ENCODE measurements around the gene FAR2.
"Not testable (repeated sequence)": the region's sequence is repeated elsewhere in the genome, so short reads cannot be mapped to it uniquely, and the experiment has no call there.

The FAR2 gene

DNA sequence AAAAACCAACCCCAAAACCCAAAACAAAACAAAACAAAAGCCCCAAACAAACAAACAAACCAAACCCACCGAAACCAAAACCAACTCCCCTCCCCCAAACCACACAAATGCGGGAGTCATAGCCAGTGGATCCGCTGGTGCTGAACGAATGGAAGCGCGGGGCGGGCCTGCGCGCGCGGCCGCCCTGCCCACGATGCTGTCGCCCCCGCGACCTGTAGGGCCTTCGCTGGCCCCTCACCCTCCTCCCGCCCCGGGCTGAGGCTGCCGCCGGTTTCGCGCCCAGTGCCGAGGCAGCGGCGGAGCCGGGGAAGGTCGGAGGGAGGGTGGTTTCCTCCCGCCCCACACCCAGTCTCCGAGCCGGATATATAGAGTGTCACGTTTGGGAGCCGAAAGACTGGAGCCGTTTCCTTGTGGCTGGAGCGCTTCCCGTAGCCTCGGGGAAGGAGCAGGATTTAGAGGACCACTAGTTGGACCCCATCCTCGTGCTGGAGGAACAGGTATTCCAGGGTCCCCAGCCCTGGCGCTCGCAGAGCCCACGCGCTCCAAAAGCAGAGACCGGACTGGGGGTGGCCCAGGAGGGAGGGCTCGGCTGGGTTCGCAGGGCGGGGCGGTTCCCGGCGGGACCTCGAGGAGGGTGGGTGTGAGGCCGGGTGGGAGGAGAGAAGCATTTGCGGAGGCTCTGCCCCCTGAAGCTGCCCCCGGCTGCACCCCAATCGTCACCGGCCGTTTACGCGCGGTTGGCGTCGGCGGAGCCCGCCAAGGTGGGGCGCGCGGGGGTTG lies at the start of gene FAR2:
Gene FAR2 (plus strand): TSS at position 368 of the 780 bp plus-strand sequence. CDS start 121,172 bp downstream, outside the sequence.
- DNase-seq = no peak

GRCh38 chr12:29102741-29103140 lies 46.3 kb upstream of the FAR2 start:
- DNase-seq = no peak

GRCh38 chr12:29103539-29103974 lies 45.5 kb upstream of the FAR2 start:
- DNase-seq = no peak

- no peak for DNase-seq
Observed at GRCh38 chr12:29104516-29104915, 44.6 kb upstream of the FAR2 start.

GRCh38 chr12:29110506-29111442 lies 38.3 kb upstream of the FAR2 start:
- DNase-seq = no peak

- DNase-seq = no peak
Observed at GRCh38 chr12:29113101-29113500, 36.0 kb upstream of the FAR2 start.

- DNase-seq = no peak
Observed at GRCh38 chr12:29116414-29116813, 32.7 kb upstream of the FAR2 start.

DNA sequence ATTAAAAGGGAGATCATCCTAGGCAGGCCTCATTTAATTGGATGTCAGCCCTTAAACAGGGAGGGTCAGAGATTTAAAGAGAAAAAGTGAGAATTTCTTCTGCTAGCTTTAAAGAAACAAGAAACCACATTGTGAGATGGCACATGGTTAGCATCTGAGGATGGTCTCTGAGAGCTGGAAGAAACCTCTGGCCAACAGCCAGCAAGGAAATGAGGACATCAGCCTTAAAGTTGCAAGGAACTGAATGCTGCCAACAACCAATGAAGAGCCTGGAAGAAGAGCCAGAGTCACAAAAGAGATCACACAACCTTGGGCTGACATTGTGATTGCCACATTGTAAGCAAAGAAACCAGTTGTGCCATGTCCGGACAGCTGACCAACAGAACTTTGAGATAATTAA lies 17.5 kb upstream of the FAR2 start:
- no peak for DNase-seq

GRCh38 chr12:29132316-29132715 lies 16.8 kb upstream of the FAR2 start:
- no peak for DNase-seq

DNA sequence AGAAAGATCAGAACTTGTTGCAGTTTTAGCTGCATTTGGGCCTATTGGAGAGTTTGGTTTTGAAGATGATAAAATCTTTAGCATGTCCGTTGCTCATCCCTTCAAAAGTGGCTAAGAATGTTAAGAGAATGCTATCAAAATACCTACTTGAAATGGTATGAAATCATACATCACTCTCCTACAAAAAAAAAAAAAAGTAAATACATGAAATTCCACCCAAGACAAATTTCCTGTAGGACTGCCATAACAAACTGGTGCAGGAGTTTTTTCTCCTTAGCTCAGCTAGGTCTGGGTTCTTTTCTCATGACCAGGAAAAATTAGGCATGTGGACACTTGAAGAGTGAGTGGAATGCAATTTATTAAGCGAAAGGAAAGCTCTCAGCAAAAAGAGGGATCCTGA lies 15.9 kb upstream of the FAR2 start:
- DNase-seq = no peak

GRCh38 chr12:29133680-29134079 lies 15.4 kb upstream of the FAR2 start:
- no peak for DNase-seq

DNA sequence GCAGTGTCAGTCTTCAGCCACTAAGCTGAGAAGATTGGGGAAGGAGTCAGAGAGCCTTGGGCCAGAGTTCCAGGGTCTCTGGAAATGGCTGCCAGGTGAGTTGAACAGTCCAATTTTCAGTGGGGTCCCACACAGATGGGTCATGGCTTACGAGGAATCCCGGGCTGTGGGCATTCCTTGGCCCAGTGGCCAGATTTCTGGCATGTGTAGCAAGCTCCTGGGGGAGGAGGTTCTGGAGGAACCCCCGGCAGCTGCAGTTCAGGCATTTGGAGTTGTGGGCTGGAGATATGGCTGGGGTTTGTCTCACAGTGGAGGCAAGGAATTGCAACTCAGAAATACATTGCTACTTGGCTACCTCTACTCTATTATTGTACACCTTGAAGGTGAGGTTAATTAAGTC lies 10.8 kb upstream of the FAR2 start:
- DNase-seq = not testable (repeated sequence)

DNA sequence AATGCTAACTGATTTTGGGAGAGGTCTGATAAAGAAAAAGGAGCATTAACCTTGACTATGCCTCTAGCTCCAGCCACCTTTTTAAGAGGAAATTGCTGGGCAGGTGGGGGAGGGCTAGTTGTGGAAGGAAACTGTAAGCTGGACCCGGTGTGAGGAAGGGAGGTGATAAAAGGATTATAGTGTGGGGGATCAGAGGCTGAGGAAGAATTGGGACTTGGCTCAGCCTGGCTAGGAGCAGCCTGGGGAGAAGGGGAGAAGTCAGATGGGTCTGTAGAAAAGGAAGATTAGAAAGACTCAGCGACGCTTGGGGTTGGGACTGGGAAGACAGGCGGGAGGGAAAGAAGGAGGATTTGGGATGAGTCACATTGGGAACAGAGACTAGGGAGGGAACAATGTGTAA lies 10.2 kb upstream of the FAR2 start:
- DNase-seq = not testable (repeated sequence)

- no peak for DNase-seq
Observed at GRCh38 chr12:29145372-29146170, 3.5 kb upstream of the FAR2 start.

GRCh38 chr12:29146196-29146595 lies 2.9 kb upstream of the FAR2 start:
- no peak for DNase-seq

DNA sequence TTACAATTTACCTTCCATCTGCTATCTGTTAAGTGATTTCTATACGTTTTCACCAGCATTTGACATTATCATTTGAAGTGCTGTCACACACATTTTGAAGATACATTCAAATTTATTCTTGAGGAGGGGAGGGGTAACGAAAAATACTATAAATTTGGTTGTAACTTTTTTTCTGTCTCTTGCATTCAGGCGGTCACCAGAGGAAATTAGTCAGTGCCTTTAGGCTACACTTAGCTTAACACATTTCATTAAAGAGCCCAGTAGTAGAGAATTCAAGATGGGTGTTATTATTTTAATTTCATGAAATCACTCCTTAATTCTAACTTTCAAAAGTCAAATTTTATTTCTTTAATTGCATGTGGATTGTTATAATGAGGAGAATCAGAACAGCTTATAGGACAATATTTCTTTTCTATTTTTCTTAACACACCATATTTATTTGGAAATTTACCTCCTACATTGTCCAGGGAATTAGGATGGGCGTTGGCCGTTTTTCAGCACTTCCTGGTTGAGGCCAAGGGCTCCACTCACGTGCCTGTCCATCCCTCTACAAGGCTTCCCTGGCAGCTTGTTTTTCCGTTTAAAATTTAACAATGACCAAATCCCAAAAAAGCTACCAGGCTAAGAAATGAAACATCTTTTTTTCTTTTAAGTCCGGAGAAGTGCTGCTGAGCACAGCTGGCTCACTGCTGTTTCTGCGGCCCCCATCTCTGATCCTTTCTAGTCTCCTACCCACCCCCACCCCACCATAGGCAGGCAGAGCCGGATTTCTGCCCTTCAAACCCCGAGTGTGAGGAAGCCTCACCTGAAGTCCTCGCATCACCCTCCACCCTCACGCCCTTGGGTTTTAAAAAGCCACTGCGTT lies 1.1 kb upstream of the FAR2 start:
- DNase-seq = no peak

DNA sequence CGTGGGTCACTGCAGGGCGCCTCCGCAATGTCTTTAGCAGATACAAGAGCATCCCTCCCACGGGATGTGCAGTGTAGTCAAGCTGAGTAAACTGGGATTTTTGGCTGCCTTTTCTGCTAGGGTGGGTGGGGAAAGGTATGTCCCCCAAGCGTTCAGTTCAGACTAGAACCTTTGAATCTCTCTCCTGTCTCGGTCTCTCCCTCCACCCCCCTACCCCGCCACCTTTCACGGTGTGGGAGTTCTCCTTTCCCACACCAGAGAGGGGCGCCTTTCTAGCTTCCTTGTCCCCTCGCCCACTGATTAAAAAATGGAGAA lies 525 bp upstream of the FAR2 start:
- no peak for DNase-seq

DNA sequence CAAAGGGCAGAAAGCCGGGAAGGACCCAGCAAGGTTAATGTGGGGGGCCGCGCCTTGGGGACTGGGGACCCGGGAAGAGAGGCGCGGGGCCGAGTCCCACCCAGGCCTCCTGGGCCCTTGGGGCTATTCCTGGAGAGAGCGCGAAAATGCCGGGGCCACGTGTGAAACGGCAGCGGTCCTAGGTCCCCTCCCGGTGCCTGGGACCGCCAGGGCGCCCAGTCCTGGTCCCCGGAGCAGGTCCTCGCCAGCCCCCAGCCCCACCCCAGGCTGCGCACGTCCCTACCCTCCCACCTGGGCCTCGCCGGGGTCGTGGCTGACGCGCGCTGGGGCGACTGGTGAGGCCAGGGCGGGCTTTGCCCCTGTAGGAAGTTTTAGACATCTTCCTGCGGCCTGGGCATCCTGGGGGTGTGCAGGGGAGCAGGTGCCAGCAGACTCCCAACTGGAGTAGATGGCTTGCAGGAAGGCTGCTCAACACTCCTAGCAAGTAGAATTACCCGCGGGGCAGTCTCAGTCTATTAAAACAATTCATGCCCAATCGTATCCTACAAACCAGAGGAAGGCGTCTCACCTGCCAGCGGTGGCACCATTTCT lies 708 bp downstream of the FAR2 start:
- DNase-seq = no peak

DNA sequence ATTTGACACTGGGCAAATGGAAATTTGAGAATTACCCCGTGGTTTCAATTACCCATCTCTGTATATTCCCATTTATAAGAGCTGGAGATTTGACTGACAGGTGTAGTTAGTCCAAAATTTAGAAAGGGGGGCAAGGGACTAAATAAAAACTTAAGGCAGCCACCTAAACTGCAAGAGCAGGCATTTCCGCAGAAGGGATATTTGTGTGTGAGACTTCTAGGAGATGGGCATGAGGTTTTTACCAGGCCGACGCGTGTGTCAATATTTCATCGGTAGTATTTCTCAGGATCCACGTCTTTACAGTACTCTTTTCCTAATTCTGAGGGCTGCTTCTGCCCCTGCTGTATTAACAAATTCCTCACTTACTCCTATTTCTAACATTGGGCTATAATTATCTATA lies 1.4 kb downstream of the FAR2 start:
- no peak for DNase-seq

DNA sequence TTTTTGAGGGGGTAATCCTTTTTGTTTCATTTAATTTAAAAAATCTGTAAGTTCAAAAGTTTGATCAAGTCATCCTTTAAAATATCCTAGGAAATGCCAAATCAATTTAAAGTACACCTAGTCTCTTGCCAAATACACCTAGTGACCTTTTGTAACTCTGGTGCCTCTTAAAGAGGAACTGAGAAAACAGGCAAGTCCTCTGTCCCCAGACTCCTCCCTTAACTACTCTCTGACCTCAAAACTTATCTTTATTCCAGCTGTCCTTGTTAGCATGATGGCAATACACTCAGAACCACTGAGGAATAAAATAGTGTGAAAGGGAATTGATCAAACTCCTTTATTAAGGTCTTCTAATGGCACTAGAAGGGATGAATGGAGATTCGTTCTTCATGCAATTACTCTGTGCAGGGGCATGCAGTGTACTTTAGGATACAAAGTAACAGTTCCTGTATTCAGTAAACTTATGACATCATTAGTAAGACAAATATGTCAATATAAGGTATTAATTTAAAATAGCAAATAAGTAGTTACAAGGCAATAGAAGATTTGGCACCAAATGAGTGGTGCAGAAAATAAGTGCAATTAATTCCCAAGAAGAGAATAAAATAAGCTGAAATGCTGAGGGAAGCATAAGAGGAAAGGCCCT lies 3.3 kb downstream of the FAR2 start:
- DNase-seq = no peak

GRCh38 chr12:29152981-29153630 lies 4.0 kb downstream of the FAR2 start:
- DNase-seq = no peak

All from NCI-H1048 (cell line).